SIG-M5 treated with dmso at 0.1 percent for 504 hours (cell line): ENCODE results near the gene FBXO33.
"Not testable (repeated sequence)": the region's sequence is repeated elsewhere in the genome, so short reads cannot be mapped to it uniquely, and the experiment has no call there.

ENCODE experiments used
- DNase-seq: peaks from one replicate; lab custom pipeline; 2025; ENCODE audit not compliant: unreplicated experiment; lab: John Stamatoyannopoulos, UW

Gene FBXO33

GRCh38 chr14:39374851-39375250, 57.4 kb downstream of the FBXO33 start:
- DNase-seq, result no peak

GRCh38 chr14:39372656-39373055, 59.6 kb downstream of the FBXO33 start:
- DNase-seq, result no peak

GRCh38 chr14:39370415-39370814, 61.8 kb downstream of the FBXO33 start:
- DNase-seq, result no peak

- DNase-seq, result no peak
Observed at GRCh38 chr14:39369029-39369428, 63.2 kb downstream of the FBXO33 start.

- DNase-seq, result peak; percentile 25
Observed at GRCh38 chr14:39368261-39368959, 63.8 kb downstream of the FBXO33 start.

GRCh38 chr14:39367387-39367751, 64.9 kb downstream of the FBXO33 start:
- DNase-seq, result no peak

GRCh38 chr14:39366460-39367386, 65.5 kb downstream of the FBXO33 start:
- no peak for DNase-seq

GRCh38 chr14:39365354-39365753, 66.9 kb downstream of the FBXO33 start:
- DNase-seq, result no peak

GRCh38 chr14:39364509-39364908, 67.7 kb downstream of the FBXO33 start:
- no peak for DNase-seq

- not testable (repeated sequence) for DNase-seq
Observed at GRCh38 chr14:39361556-39361955, 70.7 kb downstream of the FBXO33 start.

GRCh38 chr14:39360316-39360715, 71.9 kb downstream of the FBXO33 start:
- DNase-seq, result no peak

GRCh38 chr14:39359069-39359468, 73.2 kb downstream of the FBXO33 start:
- DNase-seq, result not testable (repeated sequence)

- DNase-seq, result no peak
Observed at GRCh38 chr14:39351708-39352107, 80.5 kb downstream of the FBXO33 start.

- no peak for DNase-seq
Observed at GRCh38 chr14:39350866-39351265, 81.4 kb downstream of the FBXO33 start.
